ENCODE data around the gene ZNF316.
"Not testable (repeated sequence)": the region's sequence is repeated elsewhere in the genome, so short reads cannot be mapped to it uniquely, and the experiment has no call there.

Gene ZNF316

DNA sequence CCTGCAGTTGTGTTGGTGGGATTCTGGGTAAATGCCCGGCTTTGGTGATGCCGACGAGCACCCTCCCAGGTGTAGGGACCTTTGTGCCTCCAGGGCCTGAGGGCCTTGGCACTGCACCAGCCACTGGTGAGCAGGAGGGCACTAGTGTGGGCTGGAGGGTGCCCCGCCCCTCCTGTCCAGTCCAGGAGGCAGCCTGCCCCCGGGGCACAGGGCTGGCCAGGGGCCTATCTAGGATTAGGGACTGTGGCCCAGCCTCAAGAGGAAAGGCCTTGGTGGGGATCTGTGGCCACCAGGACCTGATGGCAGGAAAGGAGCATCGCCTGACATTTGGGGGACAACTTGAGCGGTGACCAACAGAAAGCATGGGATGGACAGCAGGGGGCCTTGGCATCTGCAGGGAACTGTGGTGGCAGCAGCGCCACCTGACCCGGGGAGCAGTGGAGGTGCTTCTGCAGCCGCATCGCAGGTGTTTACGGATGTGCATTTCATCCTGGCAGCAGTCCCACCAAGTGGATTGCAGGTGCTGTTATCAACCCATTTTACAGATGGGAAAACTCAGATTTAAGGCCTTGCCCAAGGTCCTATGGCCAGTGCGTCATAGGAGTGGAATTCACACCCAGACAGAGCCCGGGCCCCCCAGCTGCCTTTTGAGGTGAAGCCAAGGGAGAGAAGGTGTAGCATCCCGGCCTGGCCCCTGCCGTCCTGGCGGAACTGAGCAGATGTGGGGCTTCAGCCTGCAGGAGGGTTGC lies 11.1 kb downstream of the ZNF316 start:
- DNase-seq: no peak

GRCh38 chr7:6648815-6649104 lies 11.6 kb downstream of the ZNF316 start:
- no peak for DNase-seq

- no peak for DNase-seq
Observed at GRCh38 chr7:6649241-6649961, 12.3 kb downstream of the ZNF316 start.

- no peak for DNase-seq
Observed at GRCh38 chr7:6650086-6650485, 13.0 kb downstream of the ZNF316 start.

GRCh38 chr7:6650521-6651011 lies 13.4 kb downstream of the ZNF316 start:
- DNase-seq: no peak

- DNase-seq: peak; percentile 13
Observed at GRCh38 chr7:6651851-6652445, 14.8 kb downstream of the ZNF316 start.

GRCh38 chr7:6652446-6653011 lies 15.4 kb downstream of the ZNF316 start:
- DNase-seq: peak; percentile 9

- peak; percentile 7 for DNase-seq
Observed at GRCh38 chr7:6653071-6654003, 16.2 kb downstream of the ZNF316 start.

DNA sequence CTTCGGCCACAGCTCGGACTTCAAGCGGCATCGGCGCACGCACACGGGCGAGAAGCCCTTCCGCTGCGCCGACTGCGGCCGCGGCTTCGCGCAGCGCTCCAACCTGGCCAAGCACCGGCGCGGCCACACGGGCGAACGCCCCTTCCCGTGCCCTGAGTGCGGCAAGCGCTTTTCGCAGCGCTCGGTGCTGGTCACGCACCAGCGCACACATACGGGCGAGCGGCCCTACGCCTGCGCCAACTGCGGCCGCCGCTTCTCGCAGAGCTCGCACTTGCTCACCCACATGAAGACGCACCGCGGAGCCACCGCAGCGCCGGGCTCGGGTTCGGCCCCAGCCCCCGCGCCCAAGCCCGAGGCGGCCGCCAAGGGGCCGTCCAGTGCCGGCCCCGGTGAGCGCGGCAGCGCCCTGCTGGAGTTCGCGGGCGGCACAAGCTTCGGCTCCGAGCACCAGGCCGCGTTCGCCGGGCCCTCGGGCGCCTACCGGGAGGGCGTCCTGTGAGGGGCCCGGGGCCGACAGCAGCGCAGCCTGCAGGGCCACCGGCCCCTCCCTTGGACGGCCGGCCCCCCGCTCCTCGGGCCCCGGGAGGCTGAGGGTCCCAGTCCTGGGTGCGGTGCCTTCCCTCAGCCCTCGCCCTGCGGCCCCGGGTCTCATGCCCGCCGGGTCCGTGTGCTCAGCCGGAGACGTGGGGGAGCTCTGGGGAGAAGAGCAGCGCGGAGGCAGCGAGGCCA lies 17.2 kb downstream of the ZNF316 start:
- peak; percentile 4 for DNase-seq

DNA sequence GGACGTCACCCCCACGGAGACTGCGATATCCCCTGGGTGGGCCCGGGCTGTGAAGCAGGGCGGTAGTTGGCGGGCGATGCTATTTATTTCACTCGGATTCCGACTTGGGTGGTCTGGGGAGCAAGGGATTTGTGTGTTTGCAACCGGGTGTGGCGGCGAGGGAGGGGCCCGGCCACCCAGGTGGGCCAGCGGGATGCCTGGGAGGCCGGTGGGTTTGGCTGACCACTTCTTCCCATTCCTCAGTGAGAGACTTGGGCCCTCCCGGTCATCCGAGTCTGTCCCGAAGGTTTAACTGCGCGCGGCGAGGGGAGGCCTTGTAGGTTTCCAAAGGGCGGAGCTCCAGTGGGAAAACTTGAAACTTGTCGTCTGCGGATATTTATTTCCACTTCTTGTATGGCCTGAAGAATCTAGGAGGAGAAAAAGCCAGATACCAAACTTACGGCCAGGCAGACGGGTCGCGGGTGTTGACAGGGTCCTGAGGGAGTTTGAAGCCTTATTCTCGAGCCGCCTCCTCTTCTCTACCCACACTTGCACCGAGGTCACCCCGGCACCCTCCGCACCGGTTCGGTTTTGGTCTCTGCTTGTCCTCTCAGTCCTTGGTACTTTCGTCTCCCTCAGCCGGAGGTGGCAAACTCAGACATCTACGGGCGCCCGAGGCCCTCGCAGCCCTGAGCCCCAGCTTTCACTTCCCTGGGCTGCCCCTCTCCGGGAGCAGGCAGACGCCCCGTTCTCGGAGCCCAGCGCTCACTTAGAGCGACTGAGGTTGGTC lies 17.9 kb downstream of the ZNF316 start:
- no peak for DNase-seq

DNA sequence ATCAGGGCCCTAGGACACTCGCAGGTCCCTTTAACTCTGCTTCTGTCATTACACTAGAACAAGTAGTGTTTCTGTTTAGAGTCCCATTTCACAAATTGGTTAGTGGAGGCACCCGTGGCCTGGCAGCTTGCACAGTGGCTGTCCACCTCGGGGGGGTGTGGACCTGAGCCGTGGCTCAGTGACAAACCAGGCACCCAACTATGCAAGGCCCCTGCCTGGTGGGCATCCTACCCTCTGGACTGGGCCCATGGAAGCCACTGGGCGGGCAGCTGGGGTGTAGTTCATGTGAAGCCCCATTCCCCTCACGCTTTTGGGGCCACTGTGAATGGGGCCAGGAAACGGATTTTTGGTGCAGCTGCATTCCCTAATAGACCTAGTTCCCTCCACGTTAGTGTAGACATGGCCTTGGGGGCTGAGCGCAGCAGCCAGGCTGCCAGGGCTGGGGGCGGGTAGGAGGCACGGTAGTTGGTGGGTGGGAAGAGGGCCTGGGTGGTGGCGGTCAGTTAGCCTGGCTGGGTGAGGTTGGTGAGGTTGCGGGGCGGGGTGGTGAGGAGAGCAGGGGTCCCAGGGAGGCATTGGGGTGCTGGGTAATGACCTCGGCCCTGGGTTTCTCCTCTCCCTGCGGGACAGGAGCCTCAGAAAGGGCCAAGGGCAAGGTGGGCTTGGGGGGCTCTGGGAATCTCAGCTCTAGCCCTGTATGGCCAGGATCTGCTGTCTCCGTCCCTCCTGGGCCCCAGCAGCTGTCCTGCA lies 18.7 kb downstream of the ZNF316 start:
- no peak for DNase-seq

GRCh38 chr7:6656413-6656812 lies 19.3 kb downstream of the ZNF316 start:
- no peak for DNase-seq

GRCh38 chr7:6658618-6659345 lies 21.7 kb downstream of the ZNF316 start:
- DNase-seq: no peak

DNA sequence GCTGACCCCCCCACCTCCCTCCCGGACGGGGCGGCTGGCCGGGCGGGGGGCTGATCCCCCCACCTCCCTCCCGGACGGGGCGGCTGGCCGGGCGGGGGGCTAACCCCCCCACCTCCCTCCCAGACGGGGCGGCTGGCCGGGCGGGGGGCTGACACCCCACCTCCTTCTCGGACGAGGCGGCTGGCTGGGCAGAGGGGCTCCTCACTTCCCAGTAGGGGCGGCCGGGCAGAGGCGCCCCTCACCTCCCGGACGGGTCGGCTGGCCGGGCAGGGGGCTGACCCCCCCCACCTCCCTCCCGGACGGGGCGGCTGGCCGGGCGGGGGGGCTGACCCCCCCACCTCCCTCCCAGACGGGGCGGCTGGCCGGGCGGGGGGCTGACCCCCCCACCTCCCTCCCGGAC lies 33.7 kb downstream of the ZNF316 start:
- not testable (repeated sequence) for DNase-seq

GRCh38 chr7:6675807-6676405 lies 38.8 kb downstream of the ZNF316 start:
- DNase-seq: no peak

DNA sequence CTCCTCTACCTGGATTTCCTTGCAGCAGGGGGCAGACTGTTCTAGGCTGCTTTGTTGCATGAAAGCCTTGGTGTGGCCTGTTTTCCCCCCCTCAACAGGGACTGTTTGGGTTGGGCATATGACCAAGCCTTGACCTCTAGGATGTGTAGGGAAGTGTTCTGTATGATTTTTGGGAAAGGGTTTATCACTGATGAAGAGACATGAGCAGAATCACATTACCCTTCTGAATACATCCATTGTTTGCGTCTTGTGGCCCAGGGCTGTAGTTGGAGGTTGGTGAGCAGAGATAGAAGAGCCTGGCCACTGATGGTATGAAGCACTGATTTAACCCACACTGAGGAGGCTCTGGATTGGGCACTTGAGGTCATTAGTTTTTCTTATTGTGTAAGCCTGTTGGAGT lies 43.0 kb downstream of the ZNF316 start:
- DNase-seq: no peak

GRCh38 chr7:6691103-6691502 lies 54.0 kb downstream of the ZNF316 start:
- no peak for DNase-seq

- DNase-seq: no peak
Observed at GRCh38 chr7:6691609-6692106, 54.5 kb downstream of the ZNF316 start.

DNA sequence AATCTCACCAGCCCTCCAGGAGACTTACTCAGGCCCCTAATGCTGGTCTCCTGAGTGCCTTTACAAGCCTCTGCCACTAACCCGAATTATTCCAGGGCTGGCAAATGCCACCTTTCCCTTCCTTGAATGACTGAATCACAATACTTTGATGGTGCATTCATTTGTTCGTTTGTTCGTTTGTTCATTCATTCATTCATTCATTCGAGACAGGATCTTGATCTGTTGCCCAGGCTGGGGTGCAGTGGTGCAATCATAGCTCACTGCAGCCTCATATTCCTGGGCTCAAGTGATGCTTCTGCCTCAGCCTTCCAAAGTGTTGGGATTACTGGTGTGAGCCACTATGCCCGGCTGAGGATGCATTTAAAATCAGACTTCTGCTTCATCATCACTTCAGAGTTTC lies 63.7 kb downstream of the ZNF316 start:
- DNase-seq: no peak

Measured in activated T-cell treated with anti-CD3 and anti-CD28 coated beads, Interleukin-2, amount 50 U/mL, for 1 hour (primary cell).